ENCODE measurements around the gene ST8SIA6. TPM values are rescaled to one million over a fixed set of nuclear protein-coding genes. Genes with fewer than 3 reads are reported as not detected.

The ST8SIA6 gene
- total RNA-seq, 1 donor from 2014 or later, result 0.52 TPM

GRCh38 chr10:17278607-17279240 lies 175.7 kb downstream of the ST8SIA6 start:
- Histone ChIP-seq H3K9me3 (ENCODE audit: control insufficient read depth in 3 of 3, low read length in 3 of 3) (peaks cover 0 to 6% (median 0%) of the 10 kb centered on the region in 3 donors), H3K9ac (ENCODE audit: low read depth in 1 of 3, low read length in 3 of 3) (no peak overlapping the region), H3K27ac (ENCODE audit: low read depth, low read length) (no peak overlapping the region), H3K4me1 (ENCODE audit: control insufficient read depth in 3 of 3, insufficient read depth in 3 of 3, low read length in 3 of 3) (no peaks in the 10 kb centered on the region), H3K27me3 (ENCODE audit: control insufficient read depth in 3 of 3, insufficient read depth in 3 of 3, low read length in 3 of 3) (no peaks in the 10 kb centered on the region), H3K4me3 (ENCODE audit: low read length in 3 of 3) (no peak overlapping the region), H3K36me3 (ENCODE audit: control insufficient read depth in 3 of 3, insufficient read depth in 3 of 3, low read length in 3 of 3) (no peaks in the 10 kb centered on the region)

GRCh38 chr10:17276756-17277424 lies 177.5 kb downstream of the ST8SIA6 start:
- no peak overlapping the region for H3K27ac ChIP-seq (ENCODE audit: low read depth, low read length)
- H3K4me3 ChIP-seq (ENCODE audit: low read length in 3 of 3), result no peak overlapping the region
- H3K27me3 ChIP-seq (ENCODE audit: control insufficient read depth in 3 of 3, insufficient read depth in 3 of 3, low read length in 3 of 3), result peaks cover 0 to 4% (median 0%) of the 10 kb centered on the region in 3 donors
- no peaks in the 10 kb centered on the region for H3K36me3 ChIP-seq (ENCODE audit: control insufficient read depth in 3 of 3, insufficient read depth in 3 of 3, low read length in 3 of 3)
- H3K9ac ChIP-seq (ENCODE audit: low read depth in 1 of 3, low read length in 3 of 3), result no peak overlapping the region
- H3K4me1 ChIP-seq (ENCODE audit: control insufficient read depth in 3 of 3, insufficient read depth in 3 of 3, low read length in 3 of 3), result no peaks in the 10 kb centered on the region
- H3K9me3 ChIP-seq (ENCODE audit: control insufficient read depth in 3 of 3, low read length in 3 of 3), result peaks cover 0 to 2% (median 0%) of the 10 kb centered on the region in 3 donors

GRCh38 chr10:17273403-17273802 lies 181.0 kb downstream of the ST8SIA6 start:
- no peaks in the 10 kb centered on the region for H3K4me1 ChIP-seq (ENCODE audit: control insufficient read depth in 3 of 3, insufficient read depth in 3 of 3, low read length in 3 of 3)
- no peaks in the 10 kb centered on the region for H3K9me3 ChIP-seq (ENCODE audit: control insufficient read depth in 3 of 3, low read length in 3 of 3)
- no peaks in the 10 kb centered on the region for H3K36me3 ChIP-seq (ENCODE audit: control insufficient read depth in 3 of 3, insufficient read depth in 3 of 3, low read length in 3 of 3)
- no peak overlapping the region for H3K4me3 ChIP-seq (ENCODE audit: low read length in 3 of 3)
- no peak overlapping the region for H3K27ac ChIP-seq (ENCODE audit: low read depth, low read length)
- H3K27me3 ChIP-seq (ENCODE audit: control insufficient read depth in 3 of 3, insufficient read depth in 3 of 3, low read length in 3 of 3), result peaks cover 0 to 4% (median 0%) of the 10 kb centered on the region in 3 donors
- no peak overlapping the region for H3K9ac ChIP-seq (ENCODE audit: low read depth in 1 of 3, low read length in 3 of 3)

- Histone ChIP-seq H3K9me3 (ENCODE audit: control insufficient read depth in 3 of 3, low read length in 3 of 3) (no peaks in the 10 kb centered on the region), H3K4me1 (ENCODE audit: control insufficient read depth in 3 of 3, insufficient read depth in 3 of 3, low read length in 3 of 3) (no peaks in the 10 kb centered on the region), H3K36me3 (ENCODE audit: control insufficient read depth in 3 of 3, insufficient read depth in 3 of 3, low read length in 3 of 3) (no peaks in the 10 kb centered on the region), H3K9ac (ENCODE audit: low read depth in 1 of 3, low read length in 3 of 3) (no peak overlapping the region), H3K27me3 (ENCODE audit: control insufficient read depth in 3 of 3, insufficient read depth in 3 of 3, low read length in 3 of 3) (peaks cover 0 to 4% (median 0%) of the 10 kb centered on the region in 3 donors), H3K4me3 (ENCODE audit: low read length in 3 of 3) (no peak overlapping the region), H3K27ac (ENCODE audit: low read depth, low read length) (no peak overlapping the region)
Measured at GRCh38 chr10:17272648-17273047, 181.7 kb downstream of the ST8SIA6 start.

Small RNA genes lying within 50 kb of the gene (small RNA-seq; reads per million reads assigned to genes)
- not detected for gene RF00019

Other genes starting within 250 kb of the ST8SIA6 start
- 1,688 TPM for gene VIM, start 226.4 kb downstream of the ST8SIA6 start, total RNA-seq
- 66.8 TPM for gene HACD1, start 162.8 kb upstream of the ST8SIA6 start, total RNA-seq
- 20.4 TPM for gene STAM, start 189.6 kb upstream of the ST8SIA6 start, total RNA-seq

All from skeletal muscle tissue (tissue), 5 donors.